GM12878 (cell line): Measurements from ENCODE around the gene CADPS. TPM values are rescaled to one million over a fixed set of nuclear protein-coding genes. Genes with fewer than 3 reads are reported as not detected.

ENCODE experiments used
- ATAC-seq: fragments of 200-7000 bp; cut with Tn5 transposase; 3 replicates; pipeline ENCODE4 v1.9.1; 2020; ENCODE audit warnings: mild to moderate bottlenecking, moderate library complexity
- BruUV-seq: library from RNA; stranded (reverse); fragments of 400-500 nt; replicated peaks from 2 replicates; lab custom pipeline; 2021; lab: Mats Ljungman, UMichigan
- CTCF ChIA-PET: fragments of 300-600 bp; sonication (Branson Sonifier 250); formaldehyde crosslinking; extraction: SDS; loops from one replicate; lab custom pipeline; 2021; ENCODE audit warnings: inconsistent platforms; lab: Yijun Ruan, JAX
- POLR2A ChIA-PET: fragments of 350-600 bp; formaldehyde crosslinking; extraction: SDS; loops from one replicate; lab custom pipeline; 2021; ENCODE audit warnings: inconsistent platforms; lab: Charles Lee
- RAD21 ChIA-PET: fragments of 300-600 bp; sonication (Branson Sonifier 250); formaldehyde crosslinking; loops from one replicate; lab custom pipeline; 2023; ENCODE audit warnings: antibody characterized with exemption; ENCODE audit not compliant: unreplicated experiment; lab: Charles Lee
- SMC1A ChIA-PET: fragments of 300-600 bp; sonication (Branson Sonifier 250); formaldehyde crosslinking; loops from one replicate; lab custom pipeline; 2023; ENCODE audit not compliant: unreplicated experiment, uncharacterized antibody; lab: Charles Lee
- DNase-seq: peaks from one replicate; pipeline ENCODE4 v3.0.0-alpha.2; 2011; ENCODE audit warnings: low read depth, low spot score
- FAIRE-seq: peaks from 3 replicates; lab custom pipeline; 2011; peaks lifted over from hg19 to GRCh38; lab: Jason Lieb, UNC
- H2AFZ ChIP-seq: 2 replicates; pipeline ENCODE4 v1.6.0; 2011; ENCODE audit warnings: low read depth, low read length, control low read depth; ENCODE audit not compliant: control insufficient read depth
- H3K27ac ChIP-seq: 2 replicates; pipeline ENCODE4 v1.5.1; 2011; ENCODE audit warnings: control low read depth; ENCODE audit not compliant: control insufficient read depth, insufficient read depth
- H3K27me3 ChIP-seq, 2 experiments: replicated peaks in 1 of 2; 2 replicates each; pipeline versions ENCODE4 v1.6.0 to v1.6.1; 2011; ENCODE audit warnings: low read length in 1 of 2; ENCODE audit not compliant: control insufficient read depth in 2 of 2, insufficient read depth in 2 of 2
- H3K36me3 ChIP-seq, 2 experiments: 2 replicates each; pipeline ENCODE4 v1.5.1; 2011; ENCODE audit warnings: low read length in 1 of 2; ENCODE audit not compliant: control insufficient read depth in 2 of 2, insufficient read depth in 2 of 2
- H3K4me1 ChIP-seq: 2 replicates; pipeline ENCODE4 v1.6.1; 2011; ENCODE audit warnings: mild to moderate bottlenecking, low read length, moderate library complexity, mixed read lengths; ENCODE audit not compliant: control insufficient read depth, insufficient read depth
- H3K4me2 ChIP-seq: 2 replicates; pipeline ENCODE4 v1.6.0; 2011; ENCODE audit warnings: control low read depth; ENCODE audit not compliant: control insufficient read depth, insufficient read depth
- H3K4me3 ChIP-seq: fragments of 200-600 bp; sonication (generic); 2 replicates; pipeline ENCODE4 v1.5.1; 2016
- H3K79me2 ChIP-seq: 2 replicates; pipeline ENCODE4 v1.6.0; 2011; ENCODE audit warnings: low read length; ENCODE audit not compliant: control insufficient read depth, insufficient read depth
- H3K9ac ChIP-seq: 2 replicates; pipeline ENCODE4 v1.8.0; 2011; ENCODE audit warnings: low read length, control low read depth, mixed read lengths; ENCODE audit not compliant: control insufficient read depth, insufficient read depth
- H3K9me3 ChIP-seq: replicated peaks from 3 replicates; pipeline ENCODE4 v1.5.1; 2011; ENCODE audit warnings: mild to moderate bottlenecking, low read length; ENCODE audit not compliant: control insufficient read depth, insufficient read depth
- H4K20me1 ChIP-seq: 2 replicates; pipeline ENCODE4 v1.6.0; 2011; ENCODE audit not compliant: control insufficient read depth, insufficient read depth
- E2F4 ChIP-seq: IDR thresholded peaks from 2 replicates; pipeline ENCODE4 v1.6.1; 2012; ENCODE audit warnings: low read depth, low read length, improper control_type of control experiment
- E4F1 ChIP-seq: fragments of 450-650 bp; IDR thresholded peaks from 2 replicates; pipeline ENCODE4 v1.6.1; 2018; ENCODE audit warnings: borderline replicate concordance, mild to moderate bottlenecking; ENCODE audit not compliant: partially characterized antibody
- MLLT1 ChIP-seq: fragments of 450-650 bp; IDR thresholded peaks from 2 replicates; pipeline ENCODE4 v1.6.1; 2016; ENCODE audit warnings: mild to moderate bottlenecking
- POLR2A ChIP-seq: IDR thresholded peaks from 2 replicates; pipeline ENCODE4 v1.6.1; 2011; ENCODE audit warnings: low read depth, mild to moderate bottlenecking, low read length
- POLR2AphosphoS2 ChIP-seq: IDR thresholded peaks from 2 replicates; pipeline ENCODE4 v1.6.1; 2011; ENCODE audit warnings: low read depth, mild to moderate bottlenecking, low read length, improper control_type of control experiment, moderate library complexity
- SREBF2 ChIP-seq: IDR thresholded peaks from 2 replicates; pipeline ENCODE4 v1.6.1; 2012; ENCODE audit warnings: mild to moderate bottlenecking, low read length
- WGBS: methylation state at CpG from one replicate; pipeline ENCODE4 v1.1.6; 2016; ENCODE audit warnings: low lambda C conversion rate; ENCODE audit not compliant: insufficient replicate concordance, insufficient coverage; ENCODE audit errors: missing lambda C conversion rate; 5-methylcytosine and 5-hydroxymethylcytosine counted together
- in situ Hi-C: fragments of 300-500 bp; cut with MboI; formaldehyde crosslinking; loops from 9 replicates; pipeline ENCODE4 v1.14.3; 2018; ENCODE audit warnings: mixed read lengths
- intact Hi-C: fragments of 100-400 bp; cut with micrococcal nuclease; formaldehyde crosslinking; loops from one replicate; pipeline ENCODE4 v1.14.2; 2022; ENCODE audit not compliant: unreplicated experiment
- polyA plus RNA-seq, 11 experiments: library from polyadenylated mRNA; depleted of rRNA in 4 of 11; unstranded in 6 of 11; stranded (reverse) in 5 of 11; fragments of >200 nt; fragmentation: Nextera tagmentation in 4 of 11; fragmentation: Illumina TruSeq in 1 of 11; extraction: Ambion mirVana in 4 of 11; extraction: Trizol in 1 of 11; gene quantifications; 1 replicate in 1 of 11; 2 replicates in 10 of 11; pipeline versions ENCODE4 v1.2.1 to v1.2.3, GENCODE V29; 2011 to 2016; ENCODE audit warnings: inconsistent platforms in 2 of 11, missing spikeins in 2 of 11, low read depth in 1 of 11
- total RNA-seq, 4 experiments: library from RNA; depleted of rRNA in 3 of 4; stranded (reverse); fragments of >200 nt in 3 of 4; fragmentation: Illumina TruSeq in 1 of 4; extraction: Trizol in 1 of 4; gene quantifications; 2 replicates each; pipeline versions ENCODE4 v1.2.1 to v1.2.3, GENCODE V29; 2013 to 2021

CADPS gene
- total and polyA plus RNA-seq, 10 of the 15 experiments (the other 5 are each of a cell fraction or from before 2014, with no cell fraction given): 0.20 TPM; not detected in 9

GRCh38 chr3:62888778-62889177, 13.6 kb upstream of the CADPS start (continued):
- no peak for TF ChIP-seq SREBF2
- TF ChIP-seq POLR2A: no peak
- TF ChIP-seq E4F1: no peak
- no peak for TF ChIP-seq POLR2AphosphoS2

GRCh38 chr3:62888180-62888579, 13.0 kb upstream of the CADPS start:
- Histone ChIP-seq H3K4me1 (no peaks in the 10 kb centered on the region), H3K27ac (no peak overlapping the region), H3K9me3 (no peaks in the 10 kb centered on the region), H2AFZ (no peak overlapping the region), H3K27me3 (no peaks in the 10 kb centered on the region), H3K79me2 (no peaks in the 10 kb centered on the region), H4K20me1 (no peaks in the 10 kb centered on the region), H3K4me2 (no peak overlapping the region), H3K9ac (no peak overlapping the region), H3K36me3 (no peaks in the 10 kb centered on the region), H3K4me3 (no peak overlapping the region)
- in situ Hi-C loops: no loop called here
- ChIA-PET SMC1A (no interaction called here), RAD21 (no interaction called here), CTCF (no interaction called here), POLR2A (no interaction called here)
- TF ChIP-seq E2F4 (no peak), MLLT1 (no peak)
- ATAC-seq (no peak), DNase-seq (no peak), FAIRE-seq (no peak)
- 10% methylated on average over 3 of the region's 3 CpGs for WGBS
- intact Hi-C loops: no loop called here
- no TSS peak for BruUV-seq
